ENCODE results near the gene MED29. TPM values are rescaled to one million over a fixed set of nuclear protein-coding genes. Genes with fewer than 3 reads are reported as not detected.

Gene MED29
- total and polyA plus RNA-seq, 2 donors (not counting 1 experiment from before 2014, with no cell fraction given): 33.0 to 47.5 TPM

GRCh38 chr19:39446365-39447084, 55.3 kb downstream of the MED29 start:
- Histone ChIP-seq H3K4me1 (ENCODE audit: control insufficient read depth in 2 of 2, insufficient read depth in 2 of 2, low read length in 2 of 2) (peaks cover 42 to 56% of the 10 kb centered on the region in 2 donors), H3K9me3 (ENCODE audit: control extremely low read depth in 1 of 3, control insufficient read depth in 2 of 3, insufficient read depth in 1 of 3, low read length in 2 of 3) (no peaks in the 10 kb centered on the region), H4K20me1 (ENCODE audit: control insufficient read depth, insufficient read depth, low read length, poor library complexity, severe bottlenecking) (peaks cover 48% of the 10 kb centered on the region), H3K27ac (ENCODE audit: low read length in 2 of 2) (peak overlapping the region; percentile 88 to 95), H3K79me2 (ENCODE audit: control insufficient read depth, insufficient read depth, low read length) (peaks cover 69% of the 10 kb centered on the region), H3K36me3 (replicated peaks in 1 of 2; ENCODE audit: control extremely low read depth in 1 of 2, control insufficient read depth in 1 of 2, extremely low read depth in 1 of 2, insufficient read depth in 2 of 2, low read length in 1 of 2) (peaks cover 0 to 7% of the 10 kb centered on the region in 2 experiments), H2AFZ (ENCODE audit: insufficient read depth, low read depth, low read length, poor library complexity, severe bottlenecking) (no peak overlapping the region), H3K27me3 (replicated peaks in 1 of 4; ENCODE audit: control extremely low read depth in 1 of 4, control insufficient read depth in 3 of 4, insufficient read depth in 4 of 4, low read length in 3 of 4) (no peaks in the 10 kb centered on the region), H3K4me3 (ENCODE audit: control extremely low read depth in 1 of 5, extremely low read depth in 1 of 5, insufficient read depth in 1 of 5, low read depth in 2 of 5, low read length in 4 of 5) (peak overlapping the region; percentile 69 to 98 (median 93)), H3K9ac (ENCODE audit: low read length) (peak overlapping the region; percentile 98), H3K4me2 (replicated peaks; ENCODE audit: low read depth, low read length, poor library complexity, severe bottlenecking) (peak overlapping the region; percentile 96)
- Mint-ChIP-seq H3K27ac (peak overlapping the region; percentile 72), H3K4me1 (peaks cover 61% of the 10 kb centered on the region), H3K4me3 (peak overlapping the region; percentile 97), H3K27me3 (no peaks in the 10 kb centered on the region), H3K9me3 (ENCODE audit: insufficient read depth) (no peaks in the 10 kb centered on the region)
- WGBS (ENCODE audit: insufficient coverage): 84% methylated on average over 13 of the region's 16 CpGs
- ChIA-PET CTCF (interaction anchor here (2.4 kb wide), 1 partner anchor 28 kb away, joined by 8 read pairs; no protein-coding TSS in a partner anchor), POLR2A (interaction anchor here (0.6 to 3.5 kb wide), 5 partner anchors 11 to 105 kb away, joined by 3 to 42 read pairs (median 4); partner anchors contain the start of genes MED29, PAF1 and RPS16)
- TF ChIP-seq CTCF (IDR thresholded peaks at IDR 0.05): no peak
- TF ChIP-seq EZH2 (IDR thresholded peaks at IDR 0.05; ENCODE audit: borderline replicate concordance, insufficient read depth, low read depth, low read length, poor library complexity, severe bottlenecking): no peak
- DNase-seq (no peak), ATAC-seq (ENCODE audit: low read depth) (no peak)
- intact Hi-C loops (cut with micrococcal nuclease): loop anchor here (10.0 kb wide), 1 partner anchor 388 kb away; the partner anchor contains the start of gene DYRK1B

GRCh38 chr19:39448271-39448670, 57.1 kb downstream of the MED29 start:
- ChIA-PET POLR2A (interaction anchor here (0.6 kb wide), 1 partner anchor 330 kb away, joined by 4 read pairs; no protein-coding TSS in a partner anchor), CTCF (interaction anchor here (1.0 to 1.3 kb wide), 2 partner anchors 12 to 26 kb away, joined by 3 read pairs; partner anchors contain the start of gene RPS16)
- ATAC-seq (ENCODE audit: low read depth): no peak

More at GRCh38 chr19:39448271-39448670, 57.1 kb downstream of the MED29 start:
- Mint-ChIP-seq H3K9me3 (ENCODE audit: insufficient read depth) (no peaks in the 10 kb centered on the region), H3K27me3 (no peaks in the 10 kb centered on the region), H3K4me1 (peaks cover 73% of the 10 kb centered on the region), H3K4me3 (peak overlapping the region; percentile 80), H3K27ac (peak overlapping the region; percentile 91)
- Histone ChIP-seq H3K4me3 (ENCODE audit: control extremely low read depth in 1 of 5, extremely low read depth in 1 of 5, insufficient read depth in 1 of 5, low read depth in 2 of 5, low read length in 4 of 5) (no peak overlapping the region), H3K27me3 (replicated peaks in 1 of 4; ENCODE audit: control extremely low read depth in 1 of 4, control insufficient read depth in 3 of 4, insufficient read depth in 4 of 4, low read length in 3 of 4) (no peaks in the 10 kb centered on the region), H3K4me2 (replicated peaks; ENCODE audit: low read depth, low read length, poor library complexity, severe bottlenecking) (peak overlapping the region; percentile 43), H3K4me1 (ENCODE audit: control insufficient read depth in 2 of 2, insufficient read depth in 2 of 2, low read length in 2 of 2) (peaks cover 42 to 56% of the 10 kb centered on the region in 2 donors), H3K36me3 (replicated peaks in 1 of 2; ENCODE audit: control extremely low read depth in 1 of 2, control insufficient read depth in 1 of 2, extremely low read depth in 1 of 2, insufficient read depth in 2 of 2, low read length in 1 of 2) (peaks cover 0 to 24% of the 10 kb centered on the region in 2 experiments), H3K9me3 (ENCODE audit: control extremely low read depth in 1 of 3, control insufficient read depth in 2 of 3, insufficient read depth in 1 of 3, low read length in 2 of 3) (no peaks in the 10 kb centered on the region), H4K20me1 (ENCODE audit: control insufficient read depth, insufficient read depth, low read length, poor library complexity, severe bottlenecking) (peaks cover 65% of the 10 kb centered on the region), H3K9ac (ENCODE audit: low read length) (peak overlapping the region; percentile 26), H3K79me2 (ENCODE audit: control insufficient read depth, insufficient read depth, low read length) (peaks cover 87% of the 10 kb centered on the region), H2AFZ (ENCODE audit: insufficient read depth, low read depth, low read length, poor library complexity, severe bottlenecking) (no peak overlapping the region), H3K27ac (ENCODE audit: low read length in 2 of 2) (peak overlapping the region; percentile 16 to 58)
- whole genome bisulfite sequencing (ENCODE audit: insufficient coverage): 0% methylated on average over 2 of the region's 3 CpGs
- TF ChIP-seq CTCF (IDR thresholded peaks at IDR 0.05) (no peak), EZH2 (IDR thresholded peaks at IDR 0.05; ENCODE audit: borderline replicate concordance, insufficient read depth, low read depth, low read length, poor library complexity, severe bottlenecking) (no peak)
- peak; percentile 66 for DNase-seq
- intact Hi-C loops (cut with micrococcal nuclease): loop anchor here (10.0 kb wide), 1 partner anchor 387 kb away; the partner anchor contains the start of gene DYRK1B

All from B cell (primary cell).